GM21367 (cell line): ENCODE measurements around the gene SPACA7.

Experiments
- ATAC-seq: cut with Tn5 transposase; IDR thresholded peaks from one replicate; pipeline ENCODE4 v1.9.1; 2021; ENCODE audit not compliant: unreplicated experiment

Gene SPACA7

GRCh38 chr13:112376050-112376681, at the start of gene SPACA7:
Gene SPACA7 (plus strand): TSS chr13:112376355. CDS start chr13:112376386, 31 bp downstream.
- ATAC-seq: no peak

- no peak for ATAC-seq
Observed at GRCh38 chr13:112326821-112327370, 49.3 kb upstream of the SPACA7 start.

GRCh38 chr13:112328936-112329335, 47.2 kb upstream of the SPACA7 start:
- no peak for ATAC-seq

- ATAC-seq: no peak
Observed at GRCh38 chr13:112329376-112329775, 46.8 kb upstream of the SPACA7 start.

- ATAC-seq: no peak
Observed at GRCh38 chr13:112330066-112330465, 46.1 kb upstream of the SPACA7 start.

- no peak for ATAC-seq
Observed at GRCh38 chr13:112330479-112331381, 45.4 kb upstream of the SPACA7 start.

- no peak for ATAC-seq
Observed at GRCh38 chr13:112331675-112332074, 44.5 kb upstream of the SPACA7 start.

- ATAC-seq: no peak
Observed at GRCh38 chr13:112332727-112333126, 43.4 kb upstream of the SPACA7 start.

- ATAC-seq: no peak
Observed at GRCh38 chr13:112333756-112334543, 42.2 kb upstream of the SPACA7 start.

- no peak for ATAC-seq
Observed at GRCh38 chr13:112335135-112335534, 41.0 kb upstream of the SPACA7 start.

GRCh38 chr13:112341446-112341845, 34.7 kb upstream of the SPACA7 start:
- ATAC-seq: no peak

- no peak for ATAC-seq
Observed at GRCh38 chr13:112341976-112342735, 34.0 kb upstream of the SPACA7 start.

- no peak for ATAC-seq
Observed at GRCh38 chr13:112342841-112343361, 33.3 kb upstream of the SPACA7 start.

- ATAC-seq: no peak
Observed at GRCh38 chr13:112343591-112343990, 32.6 kb upstream of the SPACA7 start.

- ATAC-seq: no peak
Observed at GRCh38 chr13:112345826-112346172, 30.4 kb upstream of the SPACA7 start.

- no peak for ATAC-seq
Observed at GRCh38 chr13:112346173-112346898, 29.8 kb upstream of the SPACA7 start.

- ATAC-seq: no peak
Observed at GRCh38 chr13:112346899-112347229, 29.3 kb upstream of the SPACA7 start.

GRCh38 chr13:112347986-112348385, 28.2 kb upstream of the SPACA7 start:
- no peak for ATAC-seq

- no peak for ATAC-seq
Observed at GRCh38 chr13:112348642-112349345, 27.4 kb upstream of the SPACA7 start.
